Stomach (tissue), 4 donors: Measurements from ENCODE around the gene SLC26A4.

Experiments used
- POLR2A ChIP-seq, 4 donors: fragments of 450-650 bp; IDR thresholded peaks; one replicate each; pipeline ENCODE4 v1.6.1; 2016; ENCODE audit warnings: antibody characterized with exemption in 4 of 4, control low read depth in 2 of 4, mild to moderate bottlenecking in 1 of 4, moderate library complexity in 1 of 4
- POLR2AphosphoS5 ChIP-seq, 3 donors: sonication (generic); formaldehyde crosslinking; IDR thresholded peaks; one replicate each; pipeline ENCODE4 v1.6.1; 2016; ENCODE audit warnings: antibody characterized with exemption in 3 of 3
- TF ChIP-seq, protein P1 (sequence below), 7 experiments: fragments of 450-650 bp in 4 of 7; fragments of 200-600 bp in 3 of 7; sonication (generic) in 3 of 7; IDR thresholded peaks; one replicate each; pipeline ENCODE4 v1.5.1; 2016 to 2019; ENCODE audit warnings: antibody characterized with exemption in 7 of 7, control low read depth in 2 of 7, mild to moderate bottlenecking in 1 of 7

DNA sequence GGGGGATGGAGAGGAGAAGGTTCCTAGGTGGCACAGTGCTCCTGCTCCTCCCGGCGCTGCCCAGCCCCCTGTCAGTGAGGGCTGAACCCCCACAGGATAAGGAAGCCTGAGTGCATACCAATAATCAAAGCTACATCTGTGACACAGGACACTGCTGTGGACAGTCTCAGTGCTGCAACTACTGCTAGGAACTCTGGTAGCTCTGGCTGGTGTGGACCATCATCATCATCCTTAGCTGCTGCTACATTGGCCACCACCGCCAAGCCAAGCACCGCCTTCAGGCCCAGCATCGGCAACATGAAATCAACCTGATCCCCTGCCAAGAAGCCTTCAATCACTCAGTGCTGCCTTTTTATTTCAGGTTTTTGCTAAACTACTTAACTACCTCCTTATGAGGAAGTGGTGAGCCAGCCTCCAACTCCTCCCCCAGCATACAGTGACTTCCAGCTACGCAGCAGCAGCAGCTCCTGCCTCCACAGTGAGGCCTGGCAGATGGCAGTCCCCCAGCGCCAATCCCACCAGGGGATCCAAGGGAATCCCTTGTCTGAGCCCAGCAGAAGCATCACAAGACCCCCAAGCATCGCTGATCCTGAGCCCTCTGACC is 32.1 kb upstream of the SLC26A4 start:
- TF ChIP-seq, protein P1, sequence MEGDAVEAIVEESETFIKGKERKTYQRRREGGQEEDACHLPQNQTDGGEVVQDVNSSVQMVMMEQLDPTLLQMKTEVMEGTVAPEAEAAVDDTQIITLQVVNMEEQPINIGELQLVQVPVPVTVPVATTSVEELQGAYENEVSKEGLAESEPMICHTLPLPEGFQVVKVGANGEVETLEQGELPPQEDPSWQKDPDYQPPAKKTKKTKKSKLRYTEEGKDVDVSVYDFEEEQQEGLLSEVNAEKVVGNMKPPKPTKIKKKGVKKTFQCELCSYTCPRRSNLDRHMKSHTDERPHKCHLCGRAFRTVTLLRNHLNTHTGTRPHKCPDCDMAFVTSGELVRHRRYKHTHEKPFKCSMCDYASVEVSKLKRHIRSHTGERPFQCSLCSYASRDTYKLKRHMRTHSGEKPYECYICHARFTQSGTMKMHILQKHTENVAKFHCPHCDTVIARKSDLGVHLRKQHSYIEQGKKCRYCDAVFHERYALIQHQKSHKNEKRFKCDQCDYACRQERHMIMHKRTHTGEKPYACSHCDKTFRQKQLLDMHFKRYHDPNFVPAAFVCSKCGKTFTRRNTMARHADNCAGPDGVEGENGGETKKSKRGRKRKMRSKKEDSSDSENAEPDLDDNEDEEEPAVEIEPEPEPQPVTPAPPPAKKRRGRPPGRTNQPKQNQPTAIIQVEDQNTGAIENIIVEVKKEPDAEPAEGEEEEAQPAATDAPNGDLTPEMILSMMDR (IDR thresholded peaks at IDR 0.05), result no peak
- no peak for TF ChIP-seq POLR2A (IDR thresholded peaks at IDR 0.05)
- no peak for TF ChIP-seq POLR2AphosphoS5 (IDR thresholded peaks at IDR 0.05)
